GM18520 (cell line): ENCODE measurements around the gene MACROD2.
"Not testable (repeated sequence)": the region's sequence is repeated elsewhere in the genome, so short reads cannot be mapped to it uniquely, and the experiment has no call there.

Source experiments
- ATAC-seq: cut with Tn5 transposase; IDR thresholded peaks from one replicate; pipeline ENCODE4 v1.9.1; 2021; ENCODE audit not compliant: unreplicated experiment

MACROD2 gene

GRCh38 chr20:13995086-13995665 lies at the start of gene MACROD2:
TSS of gene MACROD2 (plus strand) at chr20:13995516.
- no peak for ATAC-seq

- ATAC-seq, result no peak
Measured at GRCh38 chr20:13947719-13948118, 47.6 kb upstream of the MACROD2 start.

GRCh38 chr20:13953227-13953626 lies 42.1 kb upstream of the MACROD2 start:
- ATAC-seq, result no peak

GRCh38 chr20:13960119-13960518 lies 35.2 kb upstream of the MACROD2 start:
- no peak for ATAC-seq

GRCh38 chr20:13960525-13960924 lies 34.8 kb upstream of the MACROD2 start:
- ATAC-seq, result no peak

- no peak for ATAC-seq
Measured at GRCh38 chr20:13984211-13984610, 11.1 kb upstream of the MACROD2 start.

GRCh38 chr20:13990465-13990864 lies 4.9 kb upstream of the MACROD2 start, which contains the start of gene SEL1L2:
TSS of gene SEL1L2 (minus strand) at chr20:13990614. CDS start at chr20:13990534, 80 bp downstream.
- ATAC-seq, result no peak

- ATAC-seq, result no peak
Measured at GRCh38 chr20:13991311-13991710, 4.0 kb upstream of the MACROD2 start.

GRCh38 chr20:13991955-13992354 lies 3.4 kb upstream of the MACROD2 start:
- not testable (repeated sequence) for ATAC-seq

- no peak for ATAC-seq
Measured at GRCh38 chr20:13995841-13996240, 525 bp downstream of the MACROD2 start.

GRCh38 chr20:13996265-13996664 lies 949 bp downstream of the MACROD2 start:
- ATAC-seq, result no peak

GRCh38 chr20:14000917-14001316 lies 5.6 kb downstream of the MACROD2 start:
- ATAC-seq, result no peak

- no peak for ATAC-seq
Measured at GRCh38 chr20:14005996-14006395, 10.7 kb downstream of the MACROD2 start.

- no peak for ATAC-seq
Measured at GRCh38 chr20:14009208-14009607, 13.9 kb downstream of the MACROD2 start.

GRCh38 chr20:14012671-14013070 lies 17.4 kb downstream of the MACROD2 start:
- no peak for ATAC-seq

- ATAC-seq, result no peak
Measured at GRCh38 chr20:14030991-14031390, 35.7 kb downstream of the MACROD2 start.

GRCh38 chr20:14033310-14033709 lies 38.0 kb downstream of the MACROD2 start:
- ATAC-seq, result no peak

GRCh38 chr20:14036567-14036966 lies 41.3 kb downstream of the MACROD2 start:
- no peak for ATAC-seq

GRCh38 chr20:14044712-14045276 lies 49.5 kb downstream of the MACROD2 start:
- not testable (repeated sequence) for ATAC-seq

GRCh38 chr20:14046534-14046933 lies 51.2 kb downstream of the MACROD2 start:
- ATAC-seq, result no peak

- ATAC-seq, result no peak
Measured at GRCh38 chr20:14049111-14049510, 53.8 kb downstream of the MACROD2 start.

- ATAC-seq, result no peak
Measured at GRCh38 chr20:14051454-14051853, 56.1 kb downstream of the MACROD2 start.
